Activated T-cell treated with anti-CD3 and anti-CD28 coated beads for 1 hour (primary cell): ENCODE results near the gene FKBP5.
A peak's percentile ranks its signal among the peaks of the same experiment; 100 is the strongest.
"Not testable (repeated sequence)": the region's sequence is repeated elsewhere in the genome, so short reads cannot be mapped to it uniquely, and the experiment has no call there.

Source experiments
- DNase-seq: peaks from one replicate; pipeline ENCODE4 v3.0.0-alpha.2; 2020; ENCODE audit warnings: low read depth

Gene FKBP5

GRCh38 chr6:35611240-35611639 lies 77.5 kb downstream of the FKBP5 start:
- DNase-seq: no peak

- DNase-seq: no peak
Measured at GRCh38 chr6:35610830-35611229, 77.9 kb downstream of the FKBP5 start.

- no peak for DNase-seq
Measured at GRCh38 chr6:35609588-35609987, 79.1 kb downstream of the FKBP5 start.

- no peak for DNase-seq
Measured at GRCh38 chr6:35607517-35608233, 81.0 kb downstream of the FKBP5 start.

GRCh38 chr6:35605600-35605999 lies 83.1 kb downstream of the FKBP5 start:
- no peak for DNase-seq

GRCh38 chr6:35603326-35604202 lies 85.2 kb downstream of the FKBP5 start:
- no peak for DNase-seq

- DNase-seq: no peak
Measured at GRCh38 chr6:35602133-35602946, 86.4 kb downstream of the FKBP5 start.

- peak; percentile 33 for DNase-seq
Measured at GRCh38 chr6:35601331-35602132, 87.2 kb downstream of the FKBP5 start.

GRCh38 chr6:35600659-35601125 lies 88.0 kb downstream of the FKBP5 start:
- no peak for DNase-seq

- DNase-seq: no peak
Measured at GRCh38 chr6:35599761-35600658, 88.7 kb downstream of the FKBP5 start.

GRCh38 chr6:35598621-35599020 lies 90.1 kb downstream of the FKBP5 start:
- DNase-seq: not testable (repeated sequence)

- no peak for DNase-seq
Measured at GRCh38 chr6:35596448-35597442, 92.0 kb downstream of the FKBP5 start.

- DNase-seq: no peak
Measured at GRCh38 chr6:35594503-35595186, 94.1 kb downstream of the FKBP5 start.

GRCh38 chr6:35592178-35592577 lies 96.5 kb downstream of the FKBP5 start:
- no peak for DNase-seq

- no peak for DNase-seq
Measured at GRCh38 chr6:35590622-35591066, 98.1 kb downstream of the FKBP5 start.

- no peak for DNase-seq
Measured at GRCh38 chr6:35589904-35590303, 98.8 kb downstream of the FKBP5 start.

GRCh38 chr6:35589201-35589739 lies 99.4 kb downstream of the FKBP5 start:
- no peak for DNase-seq

GRCh38 chr6:35587167-35587566 lies 101.5 kb downstream of the FKBP5 start:
- no peak for DNase-seq
